ENCODE data around the gene C1QTNF9B. TPM values are rescaled to one million over a fixed set of nuclear protein-coding genes. Genes with fewer than 3 reads are reported as not detected.

The C1QTNF9B gene
- total RNA-seq, 1 donor from 2014 or later, result not detected

- no peaks in the 10 kb centered on the region for H3K4me1 ChIP-seq
- no peaks in the 10 kb centered on the region for H4K20me1 ChIP-seq (ENCODE audit: low read depth)
- no peak overlapping the region for H3K4me2 ChIP-seq
- H3K36me3 ChIP-seq, result no peaks in the 10 kb centered on the region
- H3K9me3 ChIP-seq (ENCODE audit: low read depth), result no peaks in the 10 kb centered on the region
- H3F3A ChIP-seq (ENCODE audit: low read depth), result no peaks in the 10 kb centered on the region
- H3K9ac ChIP-seq, result no peak overlapping the region
- DNase-seq (ENCODE audit: low spot score), result no peak
- Mint-ChIP-seq H3K4me1 (no peaks in the 10 kb centered on the region), H3K9me3 (no peaks in the 10 kb centered on the region), H3K36me3 (no peaks in the 10 kb centered on the region), H3K27me3 (ENCODE audit: insufficient read depth, low read depth) (no peaks in the 10 kb centered on the region), H3K4me3 (no peak overlapping the region), H3K27ac (no peak overlapping the region)
- no peak overlapping the region for H3K4me3 ChIP-seq
- H3K27me3 ChIP-seq, result no peaks in the 10 kb centered on the region
- TF ChIP-seq EZH2phosphoT487 (IDR thresholded peaks at IDR 0.05) (no peak), EZH2 (IDR thresholded peaks at IDR 0.05) (no peak)
- TF ChIP-seq, protein P1, sequence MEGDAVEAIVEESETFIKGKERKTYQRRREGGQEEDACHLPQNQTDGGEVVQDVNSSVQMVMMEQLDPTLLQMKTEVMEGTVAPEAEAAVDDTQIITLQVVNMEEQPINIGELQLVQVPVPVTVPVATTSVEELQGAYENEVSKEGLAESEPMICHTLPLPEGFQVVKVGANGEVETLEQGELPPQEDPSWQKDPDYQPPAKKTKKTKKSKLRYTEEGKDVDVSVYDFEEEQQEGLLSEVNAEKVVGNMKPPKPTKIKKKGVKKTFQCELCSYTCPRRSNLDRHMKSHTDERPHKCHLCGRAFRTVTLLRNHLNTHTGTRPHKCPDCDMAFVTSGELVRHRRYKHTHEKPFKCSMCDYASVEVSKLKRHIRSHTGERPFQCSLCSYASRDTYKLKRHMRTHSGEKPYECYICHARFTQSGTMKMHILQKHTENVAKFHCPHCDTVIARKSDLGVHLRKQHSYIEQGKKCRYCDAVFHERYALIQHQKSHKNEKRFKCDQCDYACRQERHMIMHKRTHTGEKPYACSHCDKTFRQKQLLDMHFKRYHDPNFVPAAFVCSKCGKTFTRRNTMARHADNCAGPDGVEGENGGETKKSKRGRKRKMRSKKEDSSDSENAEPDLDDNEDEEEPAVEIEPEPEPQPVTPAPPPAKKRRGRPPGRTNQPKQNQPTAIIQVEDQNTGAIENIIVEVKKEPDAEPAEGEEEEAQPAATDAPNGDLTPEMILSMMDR (IDR thresholded peaks at IDR 0.05), result no peak
- H3K79me2 ChIP-seq (ENCODE audit: low read depth), result no peaks in the 10 kb centered on the region
- no peak overlapping the region for H3K27ac ChIP-seq
- H2AFZ ChIP-seq (replicated peaks), result no peak overlapping the region
These were observed 25.7 kb upstream of the C1QTNF9B start for GRCh38 chr13:23923031-23923430.

GRCh38 chr13:23922005-23922932 lies 25.0 kb upstream of the C1QTNF9B start:
- Histone ChIP-seq H3K4me2 (no peak overlapping the region), H3K4me3 (no peak overlapping the region), H3K36me3 (no peaks in the 10 kb centered on the region), H3K4me1 (no peaks in the 10 kb centered on the region), H3K27me3 (no peaks in the 10 kb centered on the region), H3F3A (ENCODE audit: low read depth) (no peaks in the 10 kb centered on the region), H3K9me3 (ENCODE audit: low read depth) (no peaks in the 10 kb centered on the region), H3K79me2 (ENCODE audit: low read depth) (no peaks in the 10 kb centered on the region), H3K27ac (no peak overlapping the region), H4K20me1 (ENCODE audit: low read depth) (no peaks in the 10 kb centered on the region), H2AFZ (replicated peaks) (no peak overlapping the region), H3K9ac (no peak overlapping the region)
- H3K27ac Mint-ChIP-seq, result no peak overlapping the region
- DNase-seq (ENCODE audit: low spot score), result no peak
- TF ChIP-seq, protein P1 (IDR thresholded peaks at IDR 0.05), result no peak
- TF ChIP-seq EZH2phosphoT487 (IDR thresholded peaks at IDR 0.05) (no peak), EZH2 (IDR thresholded peaks at IDR 0.05) (no peak)
- H3K4me1 Mint-ChIP-seq, result no peaks in the 10 kb centered on the region
- H3K9me3 Mint-ChIP-seq, result peaks cover 2% of the 10 kb centered on the region
- no peak overlapping the region for H3K4me3 Mint-ChIP-seq
- no peaks in the 10 kb centered on the region for H3K27me3 Mint-ChIP-seq (ENCODE audit: insufficient read depth, low read depth)
- H3K36me3 Mint-ChIP-seq, result no peaks in the 10 kb centered on the region

- no peak for TF ChIP-seq EZH2phosphoT487 (IDR thresholded peaks at IDR 0.05)
- TF ChIP-seq EZH2 (IDR thresholded peaks at IDR 0.05), result no peak
- TF ChIP-seq, protein P1 (IDR thresholded peaks at IDR 0.05), result peak; percentile 96
- Histone ChIP-seq H4K20me1 (ENCODE audit: low read depth) (no peaks in the 10 kb centered on the region), H3K4me3 (no peak overlapping the region), H3F3A (ENCODE audit: low read depth) (no peaks in the 10 kb centered on the region), H3K4me1 (no peaks in the 10 kb centered on the region), H3K4me2 (no peak overlapping the region), H2AFZ (replicated peaks) (no peak overlapping the region), H3K27ac (no peak overlapping the region), H3K9me3 (ENCODE audit: low read depth) (no peaks in the 10 kb centered on the region), H3K9ac (no peak overlapping the region), H3K79me2 (ENCODE audit: low read depth) (no peaks in the 10 kb centered on the region), H3K36me3 (no peaks in the 10 kb centered on the region), H3K27me3 (no peaks in the 10 kb centered on the region)
- H3K27ac Mint-ChIP-seq, result no peak overlapping the region
- no peaks in the 10 kb centered on the region for H3K36me3 Mint-ChIP-seq
- H3K27me3 Mint-ChIP-seq (ENCODE audit: insufficient read depth, low read depth), result no peaks in the 10 kb centered on the region
- H3K9me3 Mint-ChIP-seq, result peaks cover 6% of the 10 kb centered on the region
- no peaks in the 10 kb centered on the region for H3K4me1 Mint-ChIP-seq
- H3K4me3 Mint-ChIP-seq, result no peak overlapping the region
- DNase-seq (ENCODE audit: low spot score), result peak; percentile 58
These were observed 24.2 kb upstream of the C1QTNF9B start for GRCh38 chr13:23921451-23921888.
